ENCODE results near the gene SOX10.

SOX10 gene

GRCh38 chr22:37929390-37929789, 55.0 kb downstream of the SOX10 start:
- DNase-seq = no peak

GRCh38 chr22:37927637-37927936, 56.8 kb downstream of the SOX10 start:
- no peak for DNase-seq

GRCh38 chr22:37926771-37927636, 57.4 kb downstream of the SOX10 start:
- DNase-seq = no peak

GRCh38 chr22:37926358-37926757, 58.0 kb downstream of the SOX10 start:
- no peak for DNase-seq

GRCh38 chr22:37925767-37926166, 58.6 kb downstream of the SOX10 start:
- DNase-seq = no peak

GRCh38 chr22:37925330-37925729, 59.0 kb downstream of the SOX10 start:
- DNase-seq = no peak

GRCh38 chr22:37924386-37925065, 59.8 kb downstream of the SOX10 start:
- no peak for DNase-seq

GRCh38 chr22:37923927-37924326, 60.4 kb downstream of the SOX10 start:
- DNase-seq = no peak
